HCT116 (cell line): Measurements from ENCODE around the gene PPP3R1.

Source experiments
- CEBPB ChIP-seq: IDR thresholded peaks from 2 replicates; pipeline ENCODE4 v1.6.1; 2012; ENCODE audit warnings: low read depth
- EZH2 ChIP-seq: fragments of 200-600 bp; sonication (generic); IDR thresholded peaks from 2 replicates; pipeline ENCODE4 v1.6.1; 2017; ENCODE audit warnings: antibody characterized with exemption, mixed run types
- EZH2phosphoT487 ChIP-seq: fragments of 200-600 bp; IDR thresholded peaks from 2 replicates; pipeline ENCODE4 v1.6.1; 2018; ENCODE audit warnings: antibody characterized with exemption, borderline replicate concordance
- FOSL1 ChIP-seq: IDR thresholded peaks from 2 replicates; pipeline ENCODE4 v1.6.1; 2012; ENCODE audit warnings: low read depth
- POLR2A ChIP-seq: IDR thresholded peaks from 2 replicates; pipeline ENCODE4 v1.7.0; 2011; ENCODE audit warnings: borderline replicate concordance; ENCODE audit not compliant: insufficient read depth, insufficient read length; ENCODE audit errors: extremely low read depth
- POLR2AphosphoS5 ChIP-seq: IDR thresholded peaks from 2 replicates; pipeline ENCODE4 v1.6.1; 2011; ENCODE audit warnings: mild to moderate bottlenecking, low read depth, low read length, moderate library complexity
- RAD21 ChIP-seq: IDR thresholded peaks from 2 replicates; pipeline ENCODE4 v1.6.1; 2012; ENCODE audit warnings: low read depth, mild to moderate bottlenecking
- SRF ChIP-seq: IDR thresholded peaks from 2 replicates; pipeline ENCODE4 v1.6.1; 2012; ENCODE audit warnings: low read depth
- ZFX ChIP-seq: fragments of 450-650 bp; IDR thresholded peaks from 2 replicates; pipeline ENCODE4 v1.6.1; 2017
- ZNF274 ChIP-seq: fragments of 200-500 bp; sonication (Bioruptor generic); IDR thresholded peaks from 2 replicates; pipeline ENCODE4 v1.6.1; 2014; ENCODE audit warnings: mild to moderate bottlenecking, low read depth, low read length, inconsistent platforms
- TF ChIP-seq, protein P1 (sequence below), 3 experiments: fragments of 200-600 bp in 1 of 3; sonication (generic) in 1 of 3; IDR thresholded peaks in 2 of 3; conservative IDR thresholded peaks in 1 of 3; 2 replicates each; pipeline ENCODE4 v1.5.1; 2012 to 2017; ENCODE audit warnings: low read depth in 2 of 3, low read length in 2 of 3, antibody characterized with exemption in 1 of 3, borderline replicate concordance in 1 of 3, control low read depth in 1 of 3, mild to moderate bottlenecking in 1 of 3, mixed read lengths in 1 of 3, mixed run types in 1 of 3, moderate library complexity in 1 of 3; ENCODE audit not compliant: insufficient read depth in 1 of 3
- TF ChIP-seq, protein P2 (sequence below): IDR thresholded peaks from 2 replicates; pipeline ENCODE4 v1.6.1; 2012
- TF ChIP-seq, protein P3 (sequence below): IDR thresholded peaks from 2 replicates; pipeline ENCODE4 v1.6.1; 2011; ENCODE audit warnings: mild to moderate bottlenecking, low read length, moderate library complexity; ENCODE audit not compliant: insufficient replicate concordance; ENCODE audit errors: extremely low read depth

DNA sequence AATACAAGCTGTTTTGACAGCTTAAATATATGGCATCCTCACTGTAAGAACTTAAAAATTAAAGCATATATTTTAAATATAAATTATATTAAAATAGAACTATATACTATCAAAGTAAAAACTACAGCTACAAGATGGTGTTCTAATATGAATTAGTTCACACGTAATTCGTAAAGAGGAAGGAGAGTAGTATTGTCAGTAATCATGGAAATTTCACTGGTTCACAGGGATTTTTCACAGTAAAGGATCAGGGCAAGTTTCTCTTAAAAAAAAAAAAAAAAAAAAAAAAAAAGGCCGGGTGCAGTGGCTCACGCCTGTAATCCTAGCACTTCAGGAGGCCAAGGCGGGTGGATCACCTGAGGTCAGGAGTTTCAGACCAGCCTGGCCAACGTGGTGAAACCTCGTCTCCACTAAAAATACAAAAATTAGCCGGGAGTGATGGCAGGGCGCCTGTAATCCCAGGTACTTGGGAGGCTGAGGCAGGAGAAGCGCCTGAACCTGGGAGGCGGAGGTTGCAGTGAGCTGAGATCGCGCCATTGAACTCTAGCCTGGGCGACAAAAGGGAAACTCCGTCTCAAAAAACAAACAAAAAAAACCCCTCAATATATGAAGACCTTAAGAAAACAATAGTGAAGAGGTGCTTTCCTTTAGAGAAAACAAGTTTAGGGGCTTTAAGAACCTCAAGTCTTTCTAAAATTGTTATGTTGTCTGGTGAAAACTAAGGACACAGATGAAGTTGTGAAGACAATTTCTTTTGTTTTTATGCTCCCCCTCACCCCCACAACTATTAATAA, 62.1 kb downstream of the PPP3R1 start:
- TF ChIP-seq, protein P1, sequence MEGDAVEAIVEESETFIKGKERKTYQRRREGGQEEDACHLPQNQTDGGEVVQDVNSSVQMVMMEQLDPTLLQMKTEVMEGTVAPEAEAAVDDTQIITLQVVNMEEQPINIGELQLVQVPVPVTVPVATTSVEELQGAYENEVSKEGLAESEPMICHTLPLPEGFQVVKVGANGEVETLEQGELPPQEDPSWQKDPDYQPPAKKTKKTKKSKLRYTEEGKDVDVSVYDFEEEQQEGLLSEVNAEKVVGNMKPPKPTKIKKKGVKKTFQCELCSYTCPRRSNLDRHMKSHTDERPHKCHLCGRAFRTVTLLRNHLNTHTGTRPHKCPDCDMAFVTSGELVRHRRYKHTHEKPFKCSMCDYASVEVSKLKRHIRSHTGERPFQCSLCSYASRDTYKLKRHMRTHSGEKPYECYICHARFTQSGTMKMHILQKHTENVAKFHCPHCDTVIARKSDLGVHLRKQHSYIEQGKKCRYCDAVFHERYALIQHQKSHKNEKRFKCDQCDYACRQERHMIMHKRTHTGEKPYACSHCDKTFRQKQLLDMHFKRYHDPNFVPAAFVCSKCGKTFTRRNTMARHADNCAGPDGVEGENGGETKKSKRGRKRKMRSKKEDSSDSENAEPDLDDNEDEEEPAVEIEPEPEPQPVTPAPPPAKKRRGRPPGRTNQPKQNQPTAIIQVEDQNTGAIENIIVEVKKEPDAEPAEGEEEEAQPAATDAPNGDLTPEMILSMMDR (IDR thresholded peaks at IDR 0.05 in 2 of 3, conservative IDR thresholded peaks at IDR 0.05 in 1 of 3; ENCODE audit: borderline replicate concordance in 1 of 3, insufficient read depth in 1 of 3, low read depth in 2 of 3, low read length in 2 of 3), result no peak
- no peak for TF ChIP-seq RAD21
- TF ChIP-seq SRF, result no peak
- no peak for TF ChIP-seq CEBPB
- TF ChIP-seq, protein P2, sequence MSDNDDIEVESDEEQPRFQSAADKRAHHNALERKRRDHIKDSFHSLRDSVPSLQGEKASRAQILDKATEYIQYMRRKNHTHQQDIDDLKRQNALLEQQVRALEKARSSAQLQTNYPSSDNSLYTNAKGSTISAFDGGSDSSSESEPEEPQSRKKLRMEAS, result no peak
- TF ChIP-seq EZH2phosphoT487, result no peak
- TF ChIP-seq POLR2A, result no peak
- no peak for TF ChIP-seq POLR2AphosphoS5
- TF ChIP-seq, protein P3, sequence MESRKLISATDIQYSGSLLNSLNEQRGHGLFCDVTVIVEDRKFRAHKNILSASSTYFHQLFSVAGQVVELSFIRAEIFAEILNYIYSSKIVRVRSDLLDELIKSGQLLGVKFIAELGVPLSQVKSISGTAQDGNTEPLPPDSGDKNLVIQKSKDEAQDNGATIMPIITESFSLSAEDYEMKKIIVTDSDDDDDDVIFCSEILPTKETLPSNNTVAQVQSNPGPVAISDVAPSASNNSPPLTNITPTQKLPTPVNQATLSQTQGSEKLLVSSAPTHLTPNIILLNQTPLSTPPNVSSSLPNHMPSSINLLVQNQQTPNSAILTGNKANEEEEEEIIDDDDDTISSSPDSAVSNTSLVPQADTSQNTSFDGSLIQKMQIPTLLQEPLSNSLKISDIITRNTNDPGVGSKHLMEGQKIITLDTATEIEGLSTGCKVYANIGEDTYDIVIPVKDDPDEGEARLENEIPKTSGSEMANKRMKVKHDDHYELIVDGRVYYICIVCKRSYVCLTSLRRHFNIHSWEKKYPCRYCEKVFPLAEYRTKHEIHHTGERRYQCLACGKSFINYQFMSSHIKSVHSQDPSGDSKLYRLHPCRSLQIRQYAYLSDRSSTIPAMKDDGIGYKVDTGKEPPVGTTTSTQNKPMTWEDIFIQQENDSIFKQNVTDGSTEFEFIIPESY, result no peak
- no peak for TF ChIP-seq EZH2
- TF ChIP-seq ZFX, result no peak
- no peak for TF ChIP-seq FOSL1
- no peak for TF ChIP-seq ZNF274
